ENCODE data around the gene HELLS. TPM values are rescaled to one million over a fixed set of nuclear protein-coding genes. Genes with fewer than 3 reads are reported as not detected.

Gene HELLS
- total and polyA plus RNA-seq, 2 of the 8 experiments (the other 6 are each of a cell fraction or from before 2014, with no cell fraction given) = 147 to 371 TPM

DNA sequence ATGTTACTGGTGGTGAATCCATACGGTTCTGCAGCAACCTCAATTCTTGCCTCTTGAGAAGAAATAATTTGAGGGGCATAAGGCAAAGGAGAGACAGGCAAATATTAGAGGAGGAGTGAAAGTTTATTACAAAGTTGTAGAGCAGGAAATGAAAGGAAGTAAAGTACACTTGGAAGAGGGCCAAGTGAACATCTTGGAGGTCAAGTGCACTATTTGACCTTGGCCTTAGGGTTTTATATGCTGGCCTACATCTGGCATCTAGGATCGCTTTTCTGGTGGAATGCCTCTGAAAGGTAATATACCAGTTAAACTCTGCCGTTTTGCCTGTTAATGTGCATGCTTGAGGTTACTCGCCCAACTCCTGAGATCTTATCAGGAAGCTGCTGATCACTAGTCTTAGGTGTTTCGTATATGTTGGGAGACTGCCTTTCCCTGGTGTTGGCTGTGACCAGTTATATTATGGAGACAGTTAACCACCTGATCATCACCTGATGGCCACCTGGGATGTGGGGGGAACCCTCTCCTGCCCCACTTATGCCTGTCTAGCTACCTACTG lies 71.9 kb downstream of the HELLS start:
- no peak overlapping the region for H3K56ac ChIP-seq (replicated peaks; ENCODE audit: insufficient read length, low read depth, low read length)
- no peak for FAIRE-seq
- H2BK5ac ChIP-seq (ENCODE audit: low read depth, low read length) = no peak overlapping the region
- no peak for TF ChIP-seq TAF7 (optimal IDR thresholded peaks at IDR 0.05; ENCODE audit: borderline replicate concordance, low read depth, low read length)
- no peak for TF ChIP-seq POLR2AphosphoS5 (IDR thresholded peaks at IDR 0.05; ENCODE audit: low read depth, low read length)
- no peak for TF ChIP-seq POLR2A (IDR thresholded peaks at IDR 0.05; ENCODE audit: control extremely low read depth in 1 of 2, low read depth in 2 of 2, low read length in 2 of 2)
- no peak for TF ChIP-seq SP4 (IDR thresholded peaks at IDR 0.05; ENCODE audit: low read length)
- no peak for TF ChIP-seq CBX5 (IDR thresholded peaks at IDR 0.05; ENCODE audit: low read depth, low read length)
- no peak for TF ChIP-seq RAD21 (IDR thresholded peaks at IDR 0.05 in 1 of 2, conservative IDR thresholded peaks at IDR 0.05 in 1 of 2; ENCODE audit: low read depth in 2 of 2, low read length in 2 of 2)
- TF ChIP-seq ZNF274 (IDR thresholded peaks at IDR 0.05; ENCODE audit: borderline replicate concordance, extremely low read depth, low read length) = no peak
- no peak for TF ChIP-seq ASH2L (IDR thresholded peaks at IDR 0.05; ENCODE audit: low read length)
- no peak for TF ChIP-seq CHD1 (IDR thresholded peaks at IDR 0.05; ENCODE audit: low read depth, low read length)
- no peak for TF ChIP-seq POU5F1 (IDR thresholded peaks at IDR 0.05; ENCODE audit: low read depth, low read length)
- no peak for TF ChIP-seq HDAC6 (IDR thresholded peaks at IDR 0.05; ENCODE audit: low read depth, low read length)
- TF ChIP-seq JUND (IDR thresholded peaks at IDR 0.05; ENCODE audit: low read length) = no peak

More for the DNA sequence above, 71.9 kb downstream of the HELLS start:
- no peak for DNase-seq (ENCODE audit: low read depth in 1 of 2, low spot score in 2 of 2)
- no peaks in the 10 kb centered on the region for H3K27me3 ChIP-seq (replicated peaks in 1 of 4; ENCODE audit: control insufficient read depth in 3 of 4, extremely low read depth in 1 of 4, insufficient read depth in 3 of 4, low read length in 3 of 4)
- H3K4ac ChIP-seq (replicated peaks; ENCODE audit: insufficient read length, low read depth, low read length) = no peak overlapping the region
- H4K20me1 ChIP-seq (replicated peaks in 1 of 2; ENCODE audit: control insufficient read depth in 1 of 2, insufficient read depth in 2 of 2, low read length in 2 of 2) = no peaks in the 10 kb centered on the region
- no peak overlapping the region for H3K4me3 ChIP-seq (ENCODE audit: extremely low read depth in 1 of 4, insufficient read depth in 2 of 4, low read depth in 3 of 4, low read length in 4 of 4)
- no peak overlapping the region for H3K9ac ChIP-seq (replicated peaks in 1 of 4; ENCODE audit: extremely low read depth in 1 of 4, low read depth in 3 of 4, low read length in 3 of 4)
- no peak overlapping the region for H2BK120ac ChIP-seq (replicated peaks; ENCODE audit: low read depth, low read length)
- no peak overlapping the region for H3K14ac ChIP-seq (ENCODE audit: insufficient read length)
- no peak overlapping the region for H2BK20ac ChIP-seq (ENCODE audit: low read length)
- H3K23me2 ChIP-seq (ENCODE audit: low read depth, low read length) = no peaks in the 10 kb centered on the region
- H2BK12ac ChIP-seq (ENCODE audit: low read depth, low read length) = no peak overlapping the region
- H3K79me2 ChIP-seq (ENCODE audit: control insufficient read depth in 1 of 2, insufficient read depth in 2 of 2, low read length in 2 of 2) = no peaks in the 10 kb centered on the region
- no peak overlapping the region for H3K27ac ChIP-seq (ENCODE audit: low read depth, low read length)
- H2BK15ac ChIP-seq (ENCODE audit: low read length) = no peak overlapping the region
- H2AK5ac ChIP-seq (ENCODE audit: low read depth, low read length) = no peak overlapping the region
- ChIA-PET POLR2A (ENCODE audit: partially characterized antibody) (interaction anchor here (1.0 to 1.8 kb wide), 2 partner anchors 8 to 9 kb away, joined by 4 to 8 read pairs; no protein-coding TSS in a partner anchor), CTCF (ENCODE audit: partially characterized antibody) (no interaction called here)
- no peak overlapping the region for H4K91ac ChIP-seq (replicated peaks; ENCODE audit: insufficient read length, low read length)
- no peaks in the 10 kb centered on the region for H3K79me1 ChIP-seq (ENCODE audit: low read depth, low read length)
- peaks cover 0 to 3% (median under 1%) of the 10 kb centered on the region in 4 experiments; a peak in 2 of 7 replicates for H3K4me1 ChIP-seq (replicated peaks in 1 of 4; ENCODE audit: control insufficient read depth in 3 of 4, insufficient read depth in 4 of 4, low read length in 3 of 4)
- no peak overlapping the region for H3K23ac ChIP-seq (ENCODE audit: insufficient read length)
- H4K8ac ChIP-seq (ENCODE audit: extremely low read depth, insufficient read depth, low read length) = no peak overlapping the region
- no peak overlapping the region for H3K4me2 ChIP-seq (ENCODE audit: insufficient read depth in 1 of 2, low read depth in 2 of 2, low read length in 2 of 2)
- no peak overlapping the region for H3K18ac ChIP-seq (ENCODE audit: extremely low read depth, low read length)
- H3K36me3 ChIP-seq (ENCODE audit: control insufficient read depth in 2 of 4, insufficient read depth in 4 of 4, low read length in 3 of 4) = peaks cover 0 to 17% (median under 1%) of the 10 kb centered on the region in 4 experiments; a peak in 3 of 8 replicates
- no peaks in the 10 kb centered on the region for H3K9me3 ChIP-seq (ENCODE audit: insufficient read depth in 2 of 2, low read depth in 1 of 2, low read length in 1 of 2)
- WGBS, 2 experiments (ENCODE audit: extremely low coverage in 1 of 2, insufficient coverage in 1 of 2, insufficient read length in 1 of 2, insufficient replicate concordance in 2 of 2, low coverage in 1 of 2, low lambda C conversion rate in 2 of 2, missing lambda C conversion rate in 1 of 2) = 86% methylated on average over 5 of the region's 5 CpGs; no CpG with 5 or more reads in 1 of the 2 experiments
- H4K5ac ChIP-seq (ENCODE audit: insufficient read length, low read depth, low read length) = no peak overlapping the region
- no peak overlapping the region for H2AFZ ChIP-seq (ENCODE audit: low read length)

Measured in H1 (cell line).